GM12892 (cell line): ENCODE data around the gene UBASH3B.

Experiments used
- POLR2A ChIP-seq: IDR thresholded peaks from 2 replicates; pipeline ENCODE4 v1.6.1; 2011; ENCODE audit warnings: low read depth, low read length, control low read depth
- POLR2AphosphoS5 ChIP-seq: IDR thresholded peaks from 2 replicates; pipeline ENCODE4 v1.6.1; 2011; ENCODE audit warnings: low read depth, low read length, control low read depth

DNA sequence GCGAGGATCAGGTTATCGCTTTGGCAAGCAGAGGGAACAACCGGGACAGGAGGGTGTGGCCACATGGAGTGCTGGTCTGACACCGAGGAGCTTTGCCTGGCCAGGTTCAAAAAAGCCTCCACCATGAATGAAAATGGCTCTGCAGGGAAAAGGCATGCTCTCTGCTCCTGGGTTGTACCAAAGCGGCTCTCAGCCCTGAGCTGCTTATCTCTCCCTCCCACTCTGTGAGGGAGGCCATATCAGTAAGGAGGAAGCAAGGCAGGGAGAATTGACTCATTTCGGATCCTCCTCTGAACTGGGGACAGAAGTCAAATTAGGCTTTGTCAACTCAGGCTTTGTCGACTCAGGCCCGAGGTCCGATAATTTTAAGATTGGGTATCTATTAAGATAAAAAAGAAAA is 99.9 kb downstream of the UBASH3B start:
- no peak for TF ChIP-seq POLR2A
- TF ChIP-seq POLR2AphosphoS5, result no peak
